ENCODE results near the gene RNF144A. TPM values are rescaled to one million over a fixed set of nuclear protein-coding genes. Genes with fewer than 3 reads are reported as not detected.
A peak's percentile ranks its signal among the peaks of the same experiment; 100 is the strongest.

RNF144A gene
- total RNA-seq, 1 experiment from 2014 or later: 13.6 TPM

DNA sequence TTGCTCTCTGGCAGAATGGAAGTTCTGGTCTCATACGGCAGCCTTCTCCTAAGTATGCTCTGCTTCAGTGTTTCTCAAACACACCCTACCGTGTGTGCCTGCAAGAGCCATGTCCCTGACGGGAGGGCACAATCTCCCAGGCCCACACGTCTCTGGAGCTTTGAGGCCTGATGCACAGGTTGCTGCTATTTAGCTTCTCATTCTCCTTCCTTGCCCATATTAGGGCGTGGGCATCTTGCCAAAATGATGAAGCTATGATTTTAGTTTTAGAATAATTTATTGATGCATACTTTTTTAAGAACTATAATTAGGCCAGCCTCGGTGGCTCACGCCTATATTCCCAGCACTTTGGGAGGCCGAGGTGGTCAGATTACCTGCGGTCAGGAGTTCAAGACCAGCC, 107.9 kb downstream of the RNF144A start:
- no peak for DNase-seq (ENCODE audit: low spot score)
- Mint-ChIP-seq H3K27me3 (ENCODE audit: low read depth) (no peaks in the 10 kb centered on the region), H3K27ac (no peak overlapping the region), H3K4me1 (peaks cover 4% of the 10 kb centered on the region; the same call in 1 of the 2 replicates), H3K36me3 (no peaks in the 10 kb centered on the region; the same call in 1 of the 2 replicates), H3K4me3 (no peak overlapping the region), H3K9me3 (no peaks in the 10 kb centered on the region)
- TF ChIP-seq GABPB1 (CRISPR knock-in tag; IDR thresholded peaks at IDR 0.05) (no peak), FOXJ3 (CRISPR knock-in tag; IDR thresholded peaks at IDR 0.05; ENCODE audit: borderline replicate concordance) (no peak), SMAD3 (CRISPR knock-in tag; IDR thresholded peaks at IDR 0.05; ENCODE audit: borderline replicate concordance) (no peak), NFE2L1 (CRISPR knock-in tag; IDR thresholded peaks at IDR 0.05) (no peak), IRF1 (CRISPR knock-in tag; IDR thresholded peaks at IDR 0.05) (no peak), RORB (CRISPR knock-in tag; IDR thresholded peaks at IDR 0.05) (no peak), ZNF281 (CRISPR knock-in tag; IDR thresholded peaks at IDR 0.05) (no peak), ZNF416 (CRISPR knock-in tag; IDR thresholded peaks at IDR 0.05) (no peak), CDX4 (CRISPR knock-in tag; IDR thresholded peaks at IDR 0.05; ENCODE audit: borderline replicate concordance) (no peak), ATF1 (CRISPR knock-in tag; IDR thresholded peaks at IDR 0.05) (no peak), NR3C1 (CRISPR knock-in tag; conservative IDR thresholded peaks at IDR 0.05; ENCODE audit: low read depth) (no peak), FOXK1 (CRISPR knock-in tag; IDR thresholded peaks at IDR 0.05) (no peak)
- TF ChIP-seq, protein P1, sequence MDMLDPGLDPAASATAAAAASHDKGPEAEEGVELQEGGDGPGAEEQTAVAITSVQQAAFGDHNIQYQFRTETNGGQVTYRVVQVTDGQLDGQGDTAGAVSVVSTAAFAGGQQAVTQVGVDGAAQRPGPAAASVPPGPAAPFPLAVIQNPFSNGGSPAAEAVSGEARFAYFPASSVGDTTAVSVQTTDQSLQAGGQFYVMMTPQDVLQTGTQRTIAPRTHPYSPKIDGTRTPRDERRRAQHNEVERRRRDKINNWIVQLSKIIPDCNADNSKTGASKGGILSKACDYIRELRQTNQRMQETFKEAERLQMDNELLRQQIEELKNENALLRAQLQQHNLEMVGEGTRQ (CRISPR knock-in tag; IDR thresholded peaks at IDR 0.05): no peak
- POLR2A ChIA-PET: no interaction called here
- no peak for ATAC-seq
- CTCF ChIA-PET: interaction anchor here (0.6 to 1.1 kb wide), 2 partner anchors 10 to 106 kb away, joined by 3 read pairs; no protein-coding TSS in a partner anchor

GRCh38 chr2:7026742-7027141, 109.5 kb downstream of the RNF144A start:
- no peaks in the 10 kb centered on the region for H3K9me3 Mint-ChIP-seq
- DNase-seq (ENCODE audit: low spot score) (no peak), ATAC-seq (peak; percentile 25; the same call in 1 of the 2 replicates)
- no peak overlapping the region for H3K4me3 Mint-ChIP-seq
- POLR2A ChIA-PET: no interaction called here
- TF ChIP-seq, protein P2, sequence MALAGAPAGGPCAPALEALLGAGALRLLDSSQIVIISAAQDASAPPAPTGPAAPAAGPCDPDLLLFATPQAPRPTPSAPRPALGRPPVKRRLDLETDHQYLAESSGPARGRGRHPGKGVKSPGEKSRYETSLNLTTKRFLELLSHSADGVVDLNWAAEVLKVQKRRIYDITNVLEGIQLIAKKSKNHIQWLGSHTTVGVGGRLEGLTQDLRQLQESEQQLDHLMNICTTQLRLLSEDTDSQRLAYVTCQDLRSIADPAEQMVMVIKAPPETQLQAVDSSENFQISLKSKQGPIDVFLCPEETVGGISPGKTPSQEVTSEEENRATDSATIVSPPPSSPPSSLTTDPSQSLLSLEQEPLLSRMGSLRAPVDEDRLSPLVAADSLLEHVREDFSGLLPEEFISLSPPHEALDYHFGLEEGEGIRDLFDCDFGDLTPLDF (CRISPR knock-in tag; IDR thresholded peaks at IDR 0.05): no peak
- no peak for TF ChIP-seq KAT7 (CRISPR knock-in tag; IDR thresholded peaks at IDR 0.05; ENCODE audit: borderline replicate concordance)
- no peak for TF ChIP-seq SOX15 (CRISPR knock-in tag; IDR thresholded peaks at IDR 0.05)
- no peak for TF ChIP-seq JUN (CRISPR knock-in tag; IDR thresholded peaks at IDR 0.05)
- TF ChIP-seq, protein P3, sequence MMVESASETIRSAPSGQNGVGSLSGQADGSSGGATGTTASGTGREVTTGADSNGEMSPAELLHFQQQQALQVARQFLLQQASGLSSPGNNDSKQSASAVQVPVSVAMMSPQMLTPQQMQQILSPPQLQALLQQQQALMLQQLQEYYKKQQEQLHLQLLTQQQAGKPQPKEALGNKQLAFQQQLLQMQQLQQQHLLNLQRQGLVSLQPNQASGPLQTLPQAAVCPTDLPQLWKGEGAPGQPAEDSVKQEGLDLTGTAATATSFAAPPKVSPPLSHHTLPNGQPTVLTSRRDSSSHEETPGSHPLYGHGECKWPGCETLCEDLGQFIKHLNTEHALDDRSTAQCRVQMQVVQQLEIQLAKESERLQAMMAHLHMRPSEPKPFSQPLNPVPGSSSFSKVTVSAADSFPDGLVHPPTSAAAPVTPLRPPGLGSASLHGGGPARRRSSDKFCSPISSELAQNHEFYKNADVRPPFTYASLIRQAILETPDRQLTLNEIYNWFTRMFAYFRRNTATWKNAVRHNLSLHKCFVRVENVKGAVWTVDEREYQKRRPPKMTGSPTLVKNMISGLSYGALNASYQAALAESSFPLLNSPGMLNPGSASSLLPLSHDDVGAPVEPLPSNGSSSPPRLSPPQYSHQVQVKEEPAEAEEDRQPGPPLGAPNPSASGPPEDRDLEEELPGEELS (CRISPR knock-in tag; IDR thresholded peaks at IDR 0.05): no peak
- TF ChIP-seq ZBTB43 (CRISPR knock-in tag; IDR thresholded peaks at IDR 0.05): no peak
- TF ChIP-seq TEAD1 (CRISPR knock-in tag; IDR thresholded peaks at IDR 0.05): no peak
- TF ChIP-seq, protein P4, sequence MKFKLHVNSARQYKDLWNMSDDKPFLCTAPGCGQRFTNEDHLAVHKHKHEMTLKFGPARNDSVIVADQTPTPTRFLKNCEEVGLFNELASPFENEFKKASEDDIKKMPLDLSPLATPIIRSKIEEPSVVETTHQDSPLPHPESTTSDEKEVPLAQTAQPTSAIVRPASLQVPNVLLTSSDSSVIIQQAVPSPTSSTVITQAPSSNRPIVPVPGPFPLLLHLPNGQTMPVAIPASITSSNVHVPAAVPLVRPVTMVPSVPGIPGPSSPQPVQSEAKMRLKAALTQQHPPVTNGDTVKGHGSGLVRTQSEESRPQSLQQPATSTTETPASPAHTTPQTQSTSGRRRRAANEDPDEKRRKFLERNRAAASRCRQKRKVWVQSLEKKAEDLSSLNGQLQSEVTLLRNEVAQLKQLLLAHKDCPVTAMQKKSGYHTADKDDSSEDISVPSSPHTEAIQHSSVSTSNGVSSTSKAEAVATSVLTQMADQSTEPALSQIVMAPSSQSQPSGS (CRISPR knock-in tag; IDR thresholded peaks at IDR 0.05; ENCODE audit: borderline replicate concordance, low read depth): no peak
- H3K27ac Mint-ChIP-seq: no peak overlapping the region
- CTCF ChIA-PET: no interaction called here
- peaks cover 4% of the 10 kb centered on the region; the same call in 1 of the 2 replicates for H3K4me1 Mint-ChIP-seq
- no peaks in the 10 kb centered on the region for H3K27me3 Mint-ChIP-seq (ENCODE audit: low read depth)
- no peaks in the 10 kb centered on the region for H3K36me3 Mint-ChIP-seq
